OCI-LY7 (cell line): ENCODE data around the gene SMIM35.

Source experiments
- CTCF ChIP-seq: fragments of 200-600 bp; sonication (generic); conservative IDR thresholded peaks from 2 replicates; pipeline ENCODE4 v1.5.1; 2014; ENCODE audit warnings: mild to moderate bottlenecking, antibody characterized with exemption, low read length, moderate library complexity, mixed read lengths
- EZH2phosphoT487 ChIP-seq: fragments of 200-600 bp; sonication (generic); IDR thresholded peaks from 2 replicates; pipeline ENCODE4 v1.6.1; 2018; ENCODE audit warnings: low read depth, borderline replicate concordance, mild to moderate bottlenecking, mixed run types, antibody characterized with exemption, low read length, moderate library complexity, mixed read lengths

GRCh38 chr11:118060081-118060661 is 26.6 kb downstream of the SMIM35 start:
- TF ChIP-seq CTCF (no peak), EZH2phosphoT487 (no peak)
